ENCODE results near the gene ADSL.
"Not testable (repeated sequence)": the region's sequence is repeated elsewhere in the genome, so short reads cannot be mapped to it uniquely, and the experiment has no call there.

Gene ADSL

DNA sequence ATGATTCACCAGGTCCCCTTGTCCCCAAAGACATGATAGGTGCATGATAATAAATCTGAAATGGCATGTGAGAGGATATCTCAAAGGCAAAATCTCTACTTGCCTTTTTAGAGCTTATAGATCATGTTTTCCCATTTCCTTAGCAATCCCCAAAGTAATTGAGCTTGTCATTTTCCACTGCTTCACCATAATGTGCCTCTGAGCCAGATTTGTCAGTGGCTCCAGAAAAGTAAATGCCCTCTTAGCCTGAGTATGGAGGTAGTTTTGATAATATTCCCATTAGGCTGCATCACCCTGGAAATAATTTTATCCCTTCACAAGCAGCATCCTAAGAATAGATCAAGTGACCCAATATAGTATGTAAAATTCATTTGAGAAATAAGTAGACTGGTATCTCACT lies 36.7 kb upstream of the ADSL start:
- TF ChIP-seq, protein P1, sequence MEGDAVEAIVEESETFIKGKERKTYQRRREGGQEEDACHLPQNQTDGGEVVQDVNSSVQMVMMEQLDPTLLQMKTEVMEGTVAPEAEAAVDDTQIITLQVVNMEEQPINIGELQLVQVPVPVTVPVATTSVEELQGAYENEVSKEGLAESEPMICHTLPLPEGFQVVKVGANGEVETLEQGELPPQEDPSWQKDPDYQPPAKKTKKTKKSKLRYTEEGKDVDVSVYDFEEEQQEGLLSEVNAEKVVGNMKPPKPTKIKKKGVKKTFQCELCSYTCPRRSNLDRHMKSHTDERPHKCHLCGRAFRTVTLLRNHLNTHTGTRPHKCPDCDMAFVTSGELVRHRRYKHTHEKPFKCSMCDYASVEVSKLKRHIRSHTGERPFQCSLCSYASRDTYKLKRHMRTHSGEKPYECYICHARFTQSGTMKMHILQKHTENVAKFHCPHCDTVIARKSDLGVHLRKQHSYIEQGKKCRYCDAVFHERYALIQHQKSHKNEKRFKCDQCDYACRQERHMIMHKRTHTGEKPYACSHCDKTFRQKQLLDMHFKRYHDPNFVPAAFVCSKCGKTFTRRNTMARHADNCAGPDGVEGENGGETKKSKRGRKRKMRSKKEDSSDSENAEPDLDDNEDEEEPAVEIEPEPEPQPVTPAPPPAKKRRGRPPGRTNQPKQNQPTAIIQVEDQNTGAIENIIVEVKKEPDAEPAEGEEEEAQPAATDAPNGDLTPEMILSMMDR (IDR thresholded peaks at IDR 0.05; ENCODE audit: low read depth, low read length) = no peak

DNA sequence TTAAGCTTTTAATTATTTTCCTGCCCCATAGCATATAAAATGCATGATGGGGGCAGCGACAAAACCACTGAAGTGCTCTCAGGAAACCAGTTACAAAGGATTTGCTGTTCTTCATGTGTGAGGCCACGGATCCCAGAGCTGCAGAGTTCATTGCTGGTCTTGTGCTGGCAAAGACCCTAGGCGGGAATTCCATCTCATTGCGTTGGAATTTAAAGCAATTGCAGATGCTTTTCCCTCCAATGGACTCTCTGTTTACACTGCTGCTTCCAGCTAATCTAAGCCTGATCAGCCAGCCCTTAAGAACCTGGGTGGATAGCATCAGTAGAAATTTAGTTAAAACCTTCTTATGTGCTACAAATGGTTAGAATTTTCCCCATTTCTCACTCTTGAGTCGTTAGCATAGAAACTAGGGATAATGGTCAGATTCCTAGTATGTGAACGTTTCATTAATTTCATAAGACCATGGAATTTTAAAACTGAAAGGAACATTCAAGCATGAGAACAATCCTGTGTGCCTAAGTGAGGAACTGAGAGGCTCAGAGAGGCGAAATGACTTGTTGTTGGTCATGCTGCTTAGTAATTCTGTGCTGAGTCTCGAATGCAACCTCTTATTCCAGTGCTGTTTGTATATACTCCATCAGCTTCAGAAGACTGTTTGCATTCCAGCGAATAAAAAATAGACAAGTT lies 36.1 kb upstream of the ADSL start:
- TF ChIP-seq, protein P1 (IDR thresholded peaks at IDR 0.05; ENCODE audit: low read depth, low read length) = no peak
- peak overlapping the region; percentile 46 for H3K4me3 ChIP-seq (ENCODE audit: low read depth, low read length)

More for the DNA sequence above, 36.7 kb upstream of the ADSL start:
- H3K4me3 ChIP-seq (ENCODE audit: low read depth, low read length) = no peak overlapping the region

DNA sequence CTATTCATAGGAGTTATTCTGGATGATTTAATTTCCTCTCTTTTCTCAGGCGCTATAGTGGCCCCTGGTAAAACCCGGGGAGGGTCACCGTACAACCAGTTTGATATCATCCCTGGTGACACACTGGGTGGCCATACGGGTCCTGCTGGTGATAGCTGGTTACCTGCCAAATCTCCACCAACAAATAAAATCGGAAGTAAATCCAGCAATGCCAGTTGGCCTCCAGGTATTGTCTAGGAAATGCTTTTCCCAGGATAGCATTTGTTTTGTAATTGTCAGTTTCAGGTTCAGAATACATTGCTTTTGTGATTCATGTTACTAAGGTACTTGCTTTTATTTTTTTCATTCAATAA lies 35.6 kb upstream of the ADSL start:
- peak overlapping the region; percentile 46 for H3K4me3 ChIP-seq (ENCODE audit: low read depth, low read length)
- TF ChIP-seq, protein P1 (IDR thresholded peaks at IDR 0.05; ENCODE audit: low read depth, low read length) = no peak

DNA sequence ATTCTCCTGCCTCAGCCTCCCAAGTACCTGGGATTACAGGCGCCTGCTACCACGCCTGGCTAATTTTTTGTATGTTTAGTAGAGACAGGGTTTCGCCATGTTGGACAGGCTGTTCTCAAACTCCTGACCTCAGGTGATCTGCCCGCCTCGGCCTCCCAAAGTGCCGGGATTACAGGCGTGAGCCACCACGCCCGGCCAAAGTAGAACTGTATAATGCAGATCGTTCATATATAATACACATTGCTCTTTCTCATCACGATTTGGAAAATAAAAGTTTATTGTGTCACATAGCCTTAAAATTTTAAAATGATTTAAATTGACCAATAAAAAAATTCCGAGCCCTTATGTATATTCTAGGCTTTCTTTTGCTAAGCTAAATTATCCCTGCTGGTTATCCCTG lies 34.7 kb upstream of the ADSL start:
- H3K4me3 ChIP-seq (ENCODE audit: low read depth, low read length) = not testable (repeated sequence)

DNA sequence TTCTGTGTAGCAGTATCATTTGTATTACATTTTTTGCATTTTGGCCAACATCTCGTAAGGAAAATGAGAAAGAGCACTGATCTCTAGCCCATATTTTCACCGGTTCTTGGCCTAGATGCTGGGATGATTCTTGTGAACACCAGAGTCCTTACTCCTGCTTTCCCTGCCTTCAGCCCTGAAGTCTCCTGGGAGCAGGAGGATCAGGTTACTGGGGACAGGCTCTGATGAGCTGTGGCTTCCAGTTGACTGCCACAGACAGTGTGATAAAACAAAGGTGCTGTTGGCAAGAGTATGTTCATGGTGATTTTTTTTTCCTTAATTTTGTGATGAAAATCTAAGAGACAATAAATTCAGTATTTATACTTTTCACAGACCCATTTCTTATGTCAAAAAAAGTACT lies 34.2 kb upstream of the ADSL start:
- H3K4me3 ChIP-seq (ENCODE audit: low read depth, low read length) = no peak overlapping the region
- TF ChIP-seq, protein P1 (IDR thresholded peaks at IDR 0.05; ENCODE audit: low read depth, low read length) = no peak

DNA sequence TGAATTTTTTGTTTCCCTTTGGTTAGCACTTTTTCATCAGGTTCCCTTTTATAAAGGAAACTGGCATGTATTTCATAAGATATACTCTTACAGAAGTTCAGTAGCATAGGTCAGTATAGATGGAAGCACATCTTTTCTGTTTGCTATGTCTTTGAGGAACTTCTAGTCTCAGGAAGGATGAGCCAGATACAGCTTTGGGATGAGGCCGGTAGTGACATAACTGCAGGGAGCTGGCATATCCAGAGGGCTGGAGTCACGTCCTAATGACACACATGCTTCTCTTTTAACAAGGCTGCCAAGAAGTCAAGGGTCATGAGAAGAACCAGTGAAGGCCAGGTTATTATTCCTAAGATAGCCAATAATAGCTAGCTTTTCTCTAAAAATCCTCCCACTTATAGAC lies 33.3 kb upstream of the ADSL start:
- TF ChIP-seq, protein P1 (IDR thresholded peaks at IDR 0.05; ENCODE audit: low read depth, low read length) = no peak
- H3K4me3 ChIP-seq (ENCODE audit: low read depth, low read length) = no peak overlapping the region

DNA sequence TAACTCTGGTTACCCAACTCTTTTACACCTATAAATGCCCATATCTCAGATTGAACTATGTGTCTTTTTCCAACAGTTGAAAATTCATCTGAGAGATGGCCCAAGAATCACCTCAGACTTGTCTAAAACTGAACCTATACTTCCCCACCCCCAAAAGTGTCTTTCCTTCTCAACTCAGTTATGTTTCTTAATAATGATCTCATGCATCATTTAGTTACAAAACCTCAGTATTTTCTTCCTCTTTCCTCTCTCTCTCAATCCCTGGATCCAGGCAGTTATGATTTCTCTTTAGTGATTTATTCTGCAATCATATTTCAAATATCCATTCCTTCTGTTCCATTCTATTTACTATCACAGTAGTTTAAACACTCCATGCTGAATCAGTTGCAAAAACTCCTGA lies 32.3 kb upstream of the ADSL start:
- H3K4me3 ChIP-seq (ENCODE audit: low read depth, low read length) = no peak overlapping the region
- TF ChIP-seq, protein P1 (IDR thresholded peaks at IDR 0.05; ENCODE audit: low read depth, low read length) = no peak

DNA sequence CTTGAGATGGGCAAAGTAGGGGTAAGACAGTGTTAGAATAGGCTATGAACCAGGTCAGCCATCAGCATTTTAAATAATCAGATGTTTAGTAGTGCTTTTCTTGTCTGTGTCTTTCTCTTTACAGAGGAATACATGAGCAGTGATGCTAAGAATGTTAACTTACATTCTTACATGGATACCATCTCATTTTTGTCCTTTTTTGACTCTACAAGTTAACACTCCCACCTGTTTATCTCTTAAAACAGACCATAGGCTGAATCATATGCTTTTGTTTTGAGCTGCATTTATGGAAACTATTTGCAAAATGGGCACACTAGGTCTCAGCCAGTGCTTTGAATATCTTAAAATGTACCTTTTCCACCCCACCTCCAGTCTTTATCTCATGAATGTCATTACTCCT lies 25.6 kb upstream of the ADSL start:
- TF ChIP-seq, protein P1 (IDR thresholded peaks at IDR 0.05; ENCODE audit: low read depth, low read length) = no peak
- no peak overlapping the region for H3K4me3 ChIP-seq (ENCODE audit: low read depth, low read length)

Data from WI38 (cell line).